ENCODE measurements around the gene KCTD3. TPM values are rescaled to one million over a fixed set of nuclear protein-coding genes. Genes with fewer than 3 reads are reported as not detected.

KCTD3 gene
- total and polyA plus RNA-seq, 2 of the 13 experiments (the other 11 are each of a cell fraction or from before 2014, with no cell fraction given) = 49.8 to 68.1 TPM

DNA sequence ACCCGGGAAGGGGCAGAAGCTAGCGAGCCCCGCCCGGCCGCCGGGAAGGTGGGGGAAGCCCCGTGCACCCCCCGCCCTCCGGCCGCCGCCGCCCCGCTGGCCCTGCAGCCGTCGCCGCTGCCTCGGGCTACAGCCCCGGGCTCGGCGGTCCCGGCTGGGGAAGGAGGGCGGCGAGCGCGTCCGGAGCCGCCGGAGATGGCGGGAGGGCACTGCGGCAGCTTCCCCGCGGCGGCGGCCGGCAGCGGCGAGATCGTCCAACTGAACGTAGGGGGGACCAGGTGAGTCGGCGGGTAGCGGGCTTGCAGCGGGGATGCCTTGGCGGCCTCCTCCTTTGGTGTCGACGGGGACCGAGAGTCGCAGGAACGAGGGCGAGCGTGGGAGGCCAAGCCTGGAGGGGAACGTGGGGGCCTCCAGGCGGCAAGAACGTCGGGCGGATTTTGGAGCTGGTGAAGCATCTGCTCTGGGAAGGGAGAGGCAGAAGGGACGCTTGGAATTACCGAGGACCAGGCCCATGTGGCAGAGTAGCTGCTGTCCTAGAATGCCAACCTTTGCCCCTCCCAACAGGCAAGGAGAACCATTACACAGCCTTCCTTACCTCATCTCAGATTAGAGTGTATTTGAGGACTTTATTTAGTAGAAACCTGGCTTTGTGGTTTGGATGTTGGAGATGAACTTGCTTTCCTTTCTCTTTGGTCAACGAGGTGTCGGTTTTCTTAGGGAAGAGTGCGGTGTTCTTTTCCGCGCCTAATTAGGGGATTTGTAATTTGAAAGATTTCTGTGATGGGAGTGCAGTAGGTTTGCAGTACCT is 591 bp downstream of the KCTD3 start (continued):
- TF ChIP-seq, protein P1, sequence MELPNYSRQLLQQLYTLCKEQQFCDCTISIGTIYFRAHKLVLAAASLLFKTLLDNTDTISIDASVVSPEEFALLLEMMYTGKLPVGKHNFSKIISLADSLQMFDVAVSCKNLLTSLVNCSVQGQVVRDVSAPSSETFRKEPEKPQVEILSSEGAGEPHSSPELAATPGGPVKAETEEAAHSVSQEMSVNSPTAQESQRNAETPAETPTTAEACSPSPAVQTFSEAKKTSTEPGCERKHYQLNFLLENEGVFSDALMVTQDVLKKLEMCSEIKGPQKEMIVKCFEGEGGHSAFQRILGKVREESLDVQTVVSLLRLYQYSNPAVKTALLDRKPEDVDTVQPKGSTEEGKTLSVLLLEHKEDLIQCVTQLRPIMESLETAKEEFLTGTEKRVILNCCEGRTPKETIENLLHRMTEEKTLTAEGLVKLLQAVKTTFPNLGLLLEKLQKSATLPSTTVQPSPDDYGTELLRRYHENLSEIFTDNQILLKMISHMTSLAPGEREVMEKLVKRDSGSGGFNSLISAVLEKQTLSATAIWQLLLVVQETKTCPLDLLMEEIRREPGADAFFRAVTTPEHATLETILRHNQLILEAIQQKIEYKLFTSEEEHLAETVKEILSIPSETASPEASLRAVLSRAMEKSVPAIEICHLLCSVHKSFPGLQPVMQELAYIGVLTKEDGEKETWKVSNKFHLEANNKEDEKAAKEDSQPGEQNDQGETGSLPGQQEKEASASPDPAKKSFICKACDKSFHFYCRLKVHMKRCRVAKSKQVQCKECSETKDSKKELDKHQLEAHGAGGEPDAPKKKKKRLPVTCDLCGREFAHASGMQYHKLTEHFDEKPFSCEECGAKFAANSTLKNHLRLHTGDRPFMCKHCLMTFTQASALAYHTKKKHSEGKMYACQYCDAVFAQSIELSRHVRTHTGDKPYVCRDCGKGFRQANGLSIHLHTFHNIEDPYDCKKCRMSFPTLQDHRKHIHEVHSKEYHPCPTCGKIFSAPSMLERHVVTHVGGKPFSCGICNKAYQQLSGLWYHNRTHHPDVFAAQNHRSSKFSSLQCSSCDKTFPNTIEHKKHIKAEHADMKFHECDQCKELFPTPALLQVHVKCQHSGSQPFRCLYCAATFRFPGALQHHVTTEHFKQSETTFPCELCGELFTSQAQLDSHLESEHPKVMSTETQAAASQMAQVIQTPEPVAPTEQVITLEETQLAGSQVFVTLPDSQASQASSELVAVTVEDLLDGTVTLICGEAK (IDR thresholded peaks at IDR 0.05) = no peak
- TF ChIP-seq, protein P1 (CRISPR knock-in tag; IDR thresholded peaks at IDR 0.05) = peak; percentile 73
- TF ChIP-seq PAF1 (CRISPR knock-in tag; IDR thresholded peaks at IDR 0.05) = no peak
- TF ChIP-seq HNRNPL (IDR thresholded peaks at IDR 0.05; ENCODE audit: low read depth, low read length) = peak; percentile 62; the same call in 1 of the 2 replicates
- TF ChIP-seq TGIF2 (CRISPR knock-in tag; IDR thresholded peaks at IDR 0.05) = 0 out of 2 replicates have a peak, but pooled peaks have one; percentile 1
- TF ChIP-seq, protein P2, sequence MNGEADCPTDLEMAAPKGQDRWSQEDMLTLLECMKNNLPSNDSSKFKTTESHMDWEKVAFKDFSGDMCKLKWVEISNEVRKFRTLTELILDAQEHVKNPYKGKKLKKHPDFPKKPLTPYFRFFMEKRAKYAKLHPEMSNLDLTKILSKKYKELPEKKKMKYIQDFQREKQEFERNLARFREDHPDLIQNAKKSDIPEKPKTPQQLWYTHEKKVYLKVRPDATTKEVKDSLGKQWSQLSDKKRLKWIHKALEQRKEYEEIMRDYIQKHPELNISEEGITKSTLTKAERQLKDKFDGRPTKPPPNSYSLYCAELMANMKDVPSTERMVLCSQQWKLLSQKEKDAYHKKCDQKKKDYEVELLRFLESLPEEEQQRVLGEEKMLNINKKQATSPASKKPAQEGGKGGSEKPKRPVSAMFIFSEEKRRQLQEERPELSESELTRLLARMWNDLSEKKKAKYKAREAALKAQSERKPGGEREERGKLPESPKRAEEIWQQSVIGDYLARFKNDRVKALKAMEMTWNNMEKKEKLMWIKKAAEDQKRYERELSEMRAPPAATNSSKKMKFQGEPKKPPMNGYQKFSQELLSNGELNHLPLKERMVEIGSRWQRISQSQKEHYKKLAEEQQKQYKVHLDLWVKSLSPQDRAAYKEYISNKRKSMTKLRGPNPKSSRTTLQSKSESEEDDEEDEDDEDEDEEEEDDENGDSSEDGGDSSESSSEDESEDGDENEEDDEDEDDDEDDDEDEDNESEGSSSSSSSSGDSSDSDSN (CRISPR knock-in tag; IDR thresholded peaks at IDR 0.05) = peak; percentile 90; the same call in 1 of the 2 replicates
- TF ChIP-seq CHD2 (IDR thresholded peaks at IDR 0.05; ENCODE audit: low read depth, low read length) = no peak
- 0 out of 2 replicates have a peak, but pooled peaks have one; percentile 21 for TF ChIP-seq ZNF253 (CRISPR knock-in tag; IDR thresholded peaks at IDR 0.05; ENCODE audit: borderline replicate concordance)
- TF ChIP-seq, protein P3, sequence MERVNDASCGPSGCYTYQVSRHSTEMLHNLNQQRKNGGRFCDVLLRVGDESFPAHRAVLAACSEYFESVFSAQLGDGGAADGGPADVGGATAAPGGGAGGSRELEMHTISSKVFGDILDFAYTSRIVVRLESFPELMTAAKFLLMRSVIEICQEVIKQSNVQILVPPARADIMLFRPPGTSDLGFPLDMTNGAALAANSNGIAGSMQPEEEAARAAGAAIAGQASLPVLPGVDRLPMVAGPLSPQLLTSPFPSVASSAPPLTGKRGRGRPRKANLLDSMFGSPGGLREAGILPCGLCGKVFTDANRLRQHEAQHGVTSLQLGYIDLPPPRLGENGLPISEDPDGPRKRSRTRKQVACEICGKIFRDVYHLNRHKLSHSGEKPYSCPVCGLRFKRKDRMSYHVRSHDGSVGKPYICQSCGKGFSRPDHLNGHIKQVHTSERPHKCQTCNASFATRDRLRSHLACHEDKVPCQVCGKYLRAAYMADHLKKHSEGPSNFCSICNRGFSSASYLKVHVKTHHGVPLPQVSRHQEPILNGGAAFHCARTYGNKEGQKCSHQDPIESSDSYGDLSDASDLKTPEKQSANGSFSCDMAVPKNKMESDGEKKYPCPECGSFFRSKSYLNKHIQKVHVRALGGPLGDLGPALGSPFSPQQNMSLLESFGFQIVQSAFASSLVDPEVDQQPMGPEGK (CRISPR knock-in tag; IDR thresholded peaks at IDR 0.05) = peak; percentile 2; the same call in 1 of the 2 replicates
- no peak; the same call in 1 of the 2 replicates for TF ChIP-seq NFKB2 (CRISPR knock-in tag; IDR thresholded peaks at IDR 0.05; ENCODE audit: borderline replicate concordance)
- TF ChIP-seq, protein P4, sequence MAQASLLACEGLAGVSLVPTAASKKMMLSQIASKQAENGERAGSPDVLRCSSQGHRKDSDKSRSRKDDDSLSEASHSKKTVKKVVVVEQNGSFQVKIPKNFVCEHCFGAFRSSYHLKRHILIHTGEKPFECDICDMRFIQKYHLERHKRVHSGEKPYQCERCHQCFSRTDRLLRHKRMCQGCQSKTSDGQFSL (CRISPR knock-in tag; IDR thresholded peaks at IDR 0.05) = 0 out of 2 replicates have a peak, but pooled peaks have one; percentile 20
- peak; percentile 5; the same call in 1 of the 2 replicates for TF ChIP-seq SALL1 (CRISPR knock-in tag; IDR thresholded peaks at IDR 0.05)

Data from HepG2 (cell line).